Measurements from ENCODE around the gene APBB2.

DNA sequence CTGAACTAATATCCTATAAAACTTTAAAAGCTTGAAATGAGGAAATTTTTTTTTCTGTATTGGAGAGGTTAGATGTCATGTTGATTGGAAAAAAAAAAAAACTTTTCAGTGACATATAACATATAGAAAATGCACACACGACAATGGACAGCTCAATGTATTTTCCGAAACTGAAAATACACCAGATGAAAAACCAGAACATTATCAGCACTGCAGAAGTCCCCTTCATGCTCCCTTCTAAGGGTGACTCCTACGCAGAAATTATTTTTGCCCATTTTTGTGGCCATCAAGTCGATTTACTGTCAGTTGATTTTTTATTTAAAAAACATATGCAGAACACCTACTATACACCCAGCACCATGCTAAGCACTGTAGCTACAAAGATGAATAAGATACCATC lies 148.3 kb downstream of the APBB2 start:
- no peak for TF ChIP-seq POLR2A (IDR thresholded peaks at IDR 0.05)
- TF ChIP-seq, protein P1, sequence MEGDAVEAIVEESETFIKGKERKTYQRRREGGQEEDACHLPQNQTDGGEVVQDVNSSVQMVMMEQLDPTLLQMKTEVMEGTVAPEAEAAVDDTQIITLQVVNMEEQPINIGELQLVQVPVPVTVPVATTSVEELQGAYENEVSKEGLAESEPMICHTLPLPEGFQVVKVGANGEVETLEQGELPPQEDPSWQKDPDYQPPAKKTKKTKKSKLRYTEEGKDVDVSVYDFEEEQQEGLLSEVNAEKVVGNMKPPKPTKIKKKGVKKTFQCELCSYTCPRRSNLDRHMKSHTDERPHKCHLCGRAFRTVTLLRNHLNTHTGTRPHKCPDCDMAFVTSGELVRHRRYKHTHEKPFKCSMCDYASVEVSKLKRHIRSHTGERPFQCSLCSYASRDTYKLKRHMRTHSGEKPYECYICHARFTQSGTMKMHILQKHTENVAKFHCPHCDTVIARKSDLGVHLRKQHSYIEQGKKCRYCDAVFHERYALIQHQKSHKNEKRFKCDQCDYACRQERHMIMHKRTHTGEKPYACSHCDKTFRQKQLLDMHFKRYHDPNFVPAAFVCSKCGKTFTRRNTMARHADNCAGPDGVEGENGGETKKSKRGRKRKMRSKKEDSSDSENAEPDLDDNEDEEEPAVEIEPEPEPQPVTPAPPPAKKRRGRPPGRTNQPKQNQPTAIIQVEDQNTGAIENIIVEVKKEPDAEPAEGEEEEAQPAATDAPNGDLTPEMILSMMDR (IDR thresholded peaks at IDR 0.05), result no peak
